HG03439 (cell line): Measurements from ENCODE around the gene TNFRSF25.

Experiments
- ATAC-seq: cut with Tn5 transposase; IDR thresholded peaks from one replicate; pipeline ENCODE4 v1.9.1; 2021; ENCODE audit warnings: mild to moderate bottlenecking, moderate library complexity; ENCODE audit not compliant: unreplicated experiment

TNFRSF25 gene

GRCh38 chr1:6488602-6489382, 22.8 kb upstream of the TNFRSF25 start:
- ATAC-seq = no peak

- no peak for ATAC-seq
Observed at GRCh38 chr1:6487804-6488484, 22.0 kb upstream of the TNFRSF25 start.

GRCh38 chr1:6486433-6487011, 20.5 kb upstream of the TNFRSF25 start:
- no peak for ATAC-seq

- no peak for ATAC-seq
Observed at GRCh38 chr1:6485168-6486101, 19.5 kb upstream of the TNFRSF25 start.

- ATAC-seq = no peak
Observed at GRCh38 chr1:6484826-6485167, 18.8 kb upstream of the TNFRSF25 start.

- no peak for ATAC-seq
Observed at GRCh38 chr1:6483761-6484117, 17.8 kb upstream of the TNFRSF25 start.

GRCh38 chr1:6483017-6483760, 17.2 kb upstream of the TNFRSF25 start:
- no peak for ATAC-seq

- ATAC-seq = no peak
Observed at GRCh38 chr1:6481820-6482219, 15.8 kb upstream of the TNFRSF25 start.

GRCh38 chr1:6477039-6477820, 11.3 kb upstream of the TNFRSF25 start:
- ATAC-seq = no peak

- no peak for ATAC-seq
Observed at GRCh38 chr1:6476483-6476882, 10.5 kb upstream of the TNFRSF25 start.

GRCh38 chr1:6475381-6476133, 9.6 kb upstream of the TNFRSF25 start:
- ATAC-seq = no peak

- ATAC-seq = no peak
Observed at GRCh38 chr1:6474815-6475282, 8.9 kb upstream of the TNFRSF25 start.

- no peak for ATAC-seq
Observed at GRCh38 chr1:6473974-6474814, 8.2 kb upstream of the TNFRSF25 start.

GRCh38 chr1:6473156-6473555, 7.2 kb upstream of the TNFRSF25 start:
- no peak for ATAC-seq

GRCh38 chr1:6472391-6472790, 6.4 kb upstream of the TNFRSF25 start:
- ATAC-seq = no peak

GRCh38 chr1:6471970-6472368, 6.0 kb upstream of the TNFRSF25 start:
- no peak for ATAC-seq

GRCh38 chr1:6471086-6471969, 5.4 kb upstream of the TNFRSF25 start:
- no peak for ATAC-seq
